Measurements from ENCODE around the gene DBNDD1.

DNA sequence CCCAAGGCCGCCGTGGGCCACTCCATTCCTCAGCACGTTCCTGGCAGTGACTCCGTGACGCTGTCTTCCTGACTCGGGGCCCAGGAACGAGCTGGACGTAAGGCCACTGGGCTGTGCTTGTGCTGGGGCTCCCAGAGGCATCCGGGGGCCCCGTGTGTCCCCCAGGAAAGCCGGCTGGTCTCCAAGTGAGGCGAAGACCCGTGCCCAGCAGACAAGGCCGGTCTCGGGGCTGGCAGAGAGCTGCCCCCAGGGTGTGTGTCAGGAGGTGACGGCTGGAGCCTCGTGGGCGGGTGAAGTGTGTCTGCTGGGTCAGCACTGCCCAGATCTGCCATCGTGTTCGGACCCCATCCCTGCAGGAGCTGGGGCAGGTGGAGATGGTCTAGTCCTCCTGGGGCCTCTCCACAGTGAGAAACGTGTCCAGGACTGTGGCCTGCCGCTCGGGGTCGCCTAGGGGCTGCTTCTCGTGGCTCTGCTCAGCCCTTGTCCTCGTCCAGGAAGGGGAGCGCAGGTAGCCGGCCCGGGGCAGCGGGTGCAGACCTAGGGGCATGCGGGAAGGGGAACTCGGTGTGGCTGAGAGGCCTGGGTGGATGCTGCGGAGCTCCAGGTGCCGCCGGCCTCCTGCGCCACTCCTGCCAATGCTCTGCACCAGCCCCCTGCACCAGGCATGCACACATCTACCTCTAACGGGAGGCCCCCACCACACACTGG is 13.1 kb downstream of the DBNDD1 start:
- TF ChIP-seq TAF1 (IDR thresholded peaks at IDR 0.05; ENCODE audit: low read depth), result no peak
- TF ChIP-seq REST (IDR thresholded peaks at IDR 0.05; ENCODE audit: low read depth), result no peak
- no peak for TF ChIP-seq EP300 (IDR thresholded peaks at IDR 0.05; ENCODE audit: borderline replicate concordance)
- TF ChIP-seq FOXM1 (IDR thresholded peaks at IDR 0.05; ENCODE audit: borderline replicate concordance, low read depth), result no peak
- TF ChIP-seq YY1 (IDR thresholded peaks at IDR 0.05; ENCODE audit: low read depth), result no peak
- no peak for TF ChIP-seq RAD21 (IDR thresholded peaks at IDR 0.05; ENCODE audit: low read depth)
- TF ChIP-seq MAX (IDR thresholded peaks at IDR 0.05), result no peak
- no peak for TF ChIP-seq NFIC (IDR thresholded peaks at IDR 0.05)
- TF ChIP-seq EGR1 (IDR thresholded peaks at IDR 0.05), result no peak
- TF ChIP-seq, protein P1, sequence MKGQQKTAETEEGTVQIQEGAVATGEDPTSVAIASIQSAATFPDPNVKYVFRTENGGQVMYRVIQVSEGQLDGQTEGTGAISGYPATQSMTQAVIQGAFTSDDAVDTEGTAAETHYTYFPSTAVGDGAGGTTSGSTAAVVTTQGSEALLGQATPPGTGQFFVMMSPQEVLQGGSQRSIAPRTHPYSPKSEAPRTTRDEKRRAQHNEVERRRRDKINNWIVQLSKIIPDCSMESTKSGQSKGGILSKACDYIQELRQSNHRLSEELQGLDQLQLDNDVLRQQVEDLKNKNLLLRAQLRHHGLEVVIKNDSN (IDR thresholded peaks at IDR 0.05), result no peak

All from Ishikawa (cell line).